CD8-positive, alpha-beta memory T cell (primary cell): Measurements from ENCODE around the gene PIP4K2A. TPM values are rescaled to one million over a fixed set of nuclear protein-coding genes. Genes with fewer than 3 reads are reported as not detected.
A peak's percentile ranks its signal among the peaks of the same experiment; 100 is the strongest.

Experiments used
- CTCF ChIA-PET: fragments of 350-600 bp; sonication (Branson Sonifier 250); formaldehyde crosslinking; loops from one replicate; lab custom pipeline; 2021; ENCODE audit warnings: antibody characterized with exemption; lab: Charles Lee
- POLR2A ChIA-PET: fragments of 350-600 bp; sonication (Branson Sonifier 250); formaldehyde crosslinking; loops from one replicate; lab custom pipeline; 2021; ENCODE audit warnings: antibody characterized with exemption; lab: Charles Lee
- DNase-seq, 5 donors: peaks; one replicate each; pipeline versions ENCODE4 v3.0.0 to v3.0.0-alpha.2; 2020 to 2022; ENCODE audit warnings: mixed read lengths in 1 of 5
- H3K27ac ChIP-seq: one replicate; pipeline ENCODE4 v1.7.0; 2013; ENCODE audit warnings: low read depth, mild to moderate bottlenecking, low read length, moderate library complexity
- H3K27me3 ChIP-seq: 2 replicates; pipeline ENCODE4 v1.7.0; 2013; ENCODE audit warnings: low read length, mild to moderate bottlenecking; ENCODE audit not compliant: insufficient read depth, poor library complexity, severe bottlenecking
- H3K36me3 ChIP-seq: 2 replicates; pipeline ENCODE4 v1.7.0; 2013; ENCODE audit warnings: mild to moderate bottlenecking, low read length, moderate library complexity; ENCODE audit not compliant: insufficient read depth
- H3K4me1 ChIP-seq: 2 replicates; pipeline ENCODE4 v1.7.0; 2013; ENCODE audit warnings: mild to moderate bottlenecking, low read length, moderate library complexity; ENCODE audit not compliant: insufficient read depth
- H3K4me3 ChIP-seq: 2 replicates; pipeline ENCODE4 v1.7.0; 2013; ENCODE audit warnings: mild to moderate bottlenecking, low read length
- H3K9me3 ChIP-seq: 2 replicates; pipeline ENCODE4 v1.7.0; 2013; ENCODE audit warnings: mild to moderate bottlenecking, low read length
- H3K27ac Mint-ChIP-seq, 8 donors: one replicate each; pipeline ENCODE4 v1.8.0; 2020 to 2021; ENCODE audit warnings: mixed read lengths in 8 of 8, mild to moderate bottlenecking in 6 of 8, inconsistent platforms in 3 of 8, moderate library complexity in 3 of 8
- H3K27me3 Mint-ChIP-seq, 2 donors: one replicate each; pipeline ENCODE4 v1.8.0; 2020 to 2021; ENCODE audit warnings: mixed read lengths in 2 of 2, mild to moderate bottlenecking in 1 of 2, moderate library complexity in 1 of 2
- H3K36me3 Mint-ChIP-seq, 3 donors: one replicate each; pipeline ENCODE4 v1.8.0; 2020 to 2021; ENCODE audit warnings: mixed read lengths in 3 of 3, inconsistent platforms in 1 of 3, mild to moderate bottlenecking in 1 of 3
- H3K4me1 Mint-ChIP-seq, 3 donors: one replicate each; pipeline ENCODE4 v1.8.0; 2020 to 2021; ENCODE audit warnings: mixed read lengths in 3 of 3, inconsistent platforms in 1 of 3, mild to moderate bottlenecking in 1 of 3
- H3K4me3 Mint-ChIP-seq, 7 donors: one replicate each; pipeline ENCODE4 v1.8.0; 2020 to 2021; ENCODE audit warnings: mixed read lengths in 7 of 7, mild to moderate bottlenecking in 6 of 7, moderate library complexity in 4 of 7, inconsistent platforms in 2 of 7
- H3K9me3 Mint-ChIP-seq, 5 donors: one replicate each; pipeline ENCODE4 v1.8.0; 2020 to 2022; ENCODE audit warnings: mixed read lengths in 5 of 5, mild to moderate bottlenecking in 3 of 5, moderate library complexity in 2 of 5, inconsistent platforms in 1 of 5
- polyA plus RNA-seq: library from polyadenylated mRNA; unstranded; fragments of 300-500 nt; fragmentation: Illumina TruSeq; gene quantifications from one replicate; pipeline ENCODE4 v1.2.3, GENCODE V29; 2021
- total RNA-seq, 2 experiments: library from RNA; stranded (reverse); gene quantifications; one replicate each; pipeline ENCODE4 v1.2.3, GENCODE V29; 2021

Gene PIP4K2A
- total and polyA plus RNA-seq, 3 experiments from 2014 or later: 116 to 130 (median 120) TPM

DNA sequence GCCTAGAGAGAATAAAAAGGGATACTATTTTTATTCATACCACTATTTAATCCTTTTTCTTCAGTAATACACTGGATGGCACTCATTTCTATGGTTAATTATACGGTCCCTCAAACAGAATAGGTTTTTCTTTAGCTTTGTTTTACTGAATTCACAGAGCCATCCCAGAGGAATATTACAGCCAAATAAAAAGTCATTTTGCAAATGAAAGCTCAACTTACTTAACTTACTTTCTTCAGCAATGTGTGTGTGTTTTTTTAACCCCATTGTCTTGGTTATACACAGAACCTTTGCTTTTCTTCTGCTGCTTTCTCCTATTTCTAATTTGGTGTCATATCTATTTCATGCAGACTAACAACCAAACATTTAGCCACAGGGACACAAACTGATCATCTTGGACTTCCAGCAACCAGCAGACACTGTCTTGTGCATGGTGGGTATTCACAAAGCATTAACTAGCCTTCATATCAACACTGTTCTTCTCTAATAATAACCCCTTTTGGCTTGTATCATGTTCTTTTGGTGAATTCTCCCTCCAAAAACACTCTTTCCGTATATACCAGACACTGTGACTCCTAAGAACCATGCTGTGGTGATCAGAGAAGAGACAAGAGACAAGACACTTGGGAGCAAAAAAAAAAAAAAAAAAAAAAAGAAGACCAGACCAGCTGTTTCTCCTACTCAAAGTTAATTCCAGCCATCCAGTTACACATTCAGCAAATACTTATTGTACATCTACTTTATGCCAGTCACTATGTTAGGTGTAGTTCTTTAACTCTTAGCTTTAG is 40.4 kb downstream of the PIP4K2A start:
- H3K9me3 Mint-ChIP-seq: no peaks in the 10 kb centered on the region
- Histone ChIP-seq H3K9me3 (no peaks in the 10 kb centered on the region), H3K4me3 (no peak overlapping the region), H3K27me3 (no peaks in the 10 kb centered on the region), H3K27ac (peak overlapping the region; percentile 26), H3K4me1 (peaks cover 96% of the 10 kb centered on the region), H3K36me3 (no peaks in the 10 kb centered on the region)
- ChIA-PET POLR2A (interaction anchor here (0.6 to 1.1 kb wide), 2 partner anchors 17 to 138 kb away, joined by 5 to 8 read pairs; no protein-coding TSS in a partner anchor), CTCF (interaction anchor here (1.0 to 1.5 kb wide), 2 partner anchors 56 to 143 kb away, joined by 3 to 4 read pairs; no protein-coding TSS in a partner anchor)
- H3K27me3 Mint-ChIP-seq: no peaks in the 10 kb centered on the region
- peak overlapping the region; percentile 39 to 99 (median 92) for H3K27ac Mint-ChIP-seq
- no peak for DNase-seq
- peaks cover 93 to 100% (median 100%) of the 10 kb centered on the region in 3 donors for H3K4me1 Mint-ChIP-seq
- peak overlapping the region; percentile 5 to 80 (median 69) for H3K4me3 Mint-ChIP-seq
- H3K36me3 Mint-ChIP-seq: peaks cover 0 to 13% (median 6%) of the 10 kb centered on the region in 3 donors

DNA sequence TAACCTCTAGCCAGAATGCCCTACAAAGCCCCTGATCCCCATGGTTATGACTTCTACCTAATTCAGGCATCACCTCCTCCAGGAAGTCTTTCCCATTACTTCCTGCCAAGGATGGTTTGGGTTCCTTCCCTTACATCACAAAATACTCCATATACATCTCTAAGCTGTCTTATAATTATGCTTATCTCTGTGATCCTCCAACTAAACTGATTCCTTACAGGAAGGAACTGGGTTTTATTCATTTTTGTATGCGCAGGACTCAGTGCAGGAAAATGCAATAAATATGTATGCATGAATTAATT is 41.3 kb downstream of the PIP4K2A start:
- POLR2A ChIA-PET: no interaction called here
- no peak overlapping the region for H3K27ac ChIP-seq
- no peaks in the 10 kb centered on the region for H3K9me3 ChIP-seq
- H3K4me3 ChIP-seq: peak overlapping the region; percentile 29
- DNase-seq: no peak
- H3K4me3 Mint-ChIP-seq: peak overlapping the region; percentile 39 to 77 (median 70)
- CTCF ChIA-PET: no interaction called here
- peaks cover 97% of the 10 kb centered on the region for H3K4me1 ChIP-seq
- peak overlapping the region; percentile 81 to 99 (median 96) for H3K27ac Mint-ChIP-seq
- H3K36me3 Mint-ChIP-seq: peaks cover 0 to 11% (median 6%) of the 10 kb centered on the region in 3 donors
- H3K36me3 ChIP-seq: no peaks in the 10 kb centered on the region
- no peaks in the 10 kb centered on the region for H3K9me3 Mint-ChIP-seq
- peaks cover 92 to 100% (median 100%) of the 10 kb centered on the region in 3 donors for H3K4me1 Mint-ChIP-seq
- no peaks in the 10 kb centered on the region for H3K27me3 ChIP-seq
- no peaks in the 10 kb centered on the region for H3K27me3 Mint-ChIP-seq

DNA sequence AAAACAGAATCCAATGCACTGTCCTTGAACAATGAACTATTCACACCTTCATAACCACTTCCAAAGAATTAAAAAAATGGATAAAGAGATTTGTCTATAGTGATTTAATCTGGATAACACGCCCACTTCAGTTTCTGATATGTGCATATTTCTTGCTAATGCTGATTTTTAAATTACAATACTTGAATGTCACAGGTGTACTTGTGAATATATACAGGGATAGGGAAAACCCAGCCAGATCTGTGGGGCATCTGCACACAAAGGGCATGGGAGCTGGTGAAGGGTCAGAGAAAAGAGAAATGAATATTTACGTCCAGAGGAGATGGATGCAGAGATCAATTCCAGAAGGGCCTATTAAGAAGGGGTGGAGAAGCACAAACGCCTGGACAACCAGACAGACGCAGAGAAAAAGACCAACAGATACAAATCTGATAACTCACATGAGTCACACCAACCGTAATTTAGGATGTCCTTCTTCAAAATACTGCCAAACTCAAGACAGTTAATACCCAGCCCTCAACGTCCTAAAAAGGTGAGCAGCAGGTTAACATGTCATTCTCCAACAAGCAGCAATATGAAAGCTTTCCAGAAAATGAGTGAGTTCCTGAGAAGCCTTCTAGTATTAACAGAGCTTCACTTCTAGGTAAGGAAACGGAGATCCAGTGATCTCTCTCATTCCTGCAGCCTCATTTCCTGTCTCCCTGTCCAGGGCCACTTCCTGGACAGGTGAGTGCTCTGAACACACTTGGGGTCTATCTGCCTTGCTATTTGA is 41.9 kb downstream of the PIP4K2A start:
- ChIA-PET CTCF (interaction anchor here (0.6 to 1.4 kb wide), 3 partner anchors 66 to 335 kb away, joined by 3 read pairs; no protein-coding TSS in a partner anchor), POLR2A (no interaction called here)
- peak overlapping the region; percentile 39 to 80 (median 74) for H3K4me3 Mint-ChIP-seq
- DNase-seq: no peak
- no peaks in the 10 kb centered on the region for H3K9me3 Mint-ChIP-seq
- Histone ChIP-seq H3K27me3 (no peaks in the 10 kb centered on the region), H3K4me3 (peak overlapping the region; percentile 29), H3K4me1 (peaks cover 97% of the 10 kb centered on the region), H3K36me3 (no peaks in the 10 kb centered on the region), H3K27ac (peak overlapping the region; percentile 20), H3K9me3 (no peaks in the 10 kb centered on the region)
- H3K36me3 Mint-ChIP-seq: peaks cover 0 to 11% (median 6%) of the 10 kb centered on the region in 3 donors
- no peaks in the 10 kb centered on the region for H3K27me3 Mint-ChIP-seq
- H3K4me1 Mint-ChIP-seq: peaks cover 92 to 100% (median 100%) of the 10 kb centered on the region in 3 donors
- H3K27ac Mint-ChIP-seq: peak overlapping the region; percentile 81 to 99 (median 96)

DNA sequence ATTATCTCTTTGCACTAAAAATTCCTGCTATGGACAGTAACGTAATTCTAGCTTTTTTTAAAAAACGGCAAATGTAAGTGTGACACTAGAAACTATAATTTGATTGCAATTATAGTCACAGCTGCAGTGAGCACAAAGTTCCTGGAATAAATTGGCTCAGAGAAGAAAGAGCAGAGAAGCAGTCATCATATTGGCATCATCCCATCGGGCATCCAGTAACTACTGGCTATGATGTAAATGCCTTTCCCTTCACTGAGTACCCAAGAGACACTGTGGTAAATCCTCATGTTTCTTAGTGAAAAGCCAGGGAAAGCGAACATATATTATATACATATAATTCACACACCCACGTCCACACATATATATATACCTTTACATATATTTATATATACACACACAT is 43.6 kb downstream of the PIP4K2A start:
- no peak for DNase-seq
- H3K27me3 Mint-ChIP-seq: no peaks in the 10 kb centered on the region
- H3K27me3 ChIP-seq: no peaks in the 10 kb centered on the region

DNA sequence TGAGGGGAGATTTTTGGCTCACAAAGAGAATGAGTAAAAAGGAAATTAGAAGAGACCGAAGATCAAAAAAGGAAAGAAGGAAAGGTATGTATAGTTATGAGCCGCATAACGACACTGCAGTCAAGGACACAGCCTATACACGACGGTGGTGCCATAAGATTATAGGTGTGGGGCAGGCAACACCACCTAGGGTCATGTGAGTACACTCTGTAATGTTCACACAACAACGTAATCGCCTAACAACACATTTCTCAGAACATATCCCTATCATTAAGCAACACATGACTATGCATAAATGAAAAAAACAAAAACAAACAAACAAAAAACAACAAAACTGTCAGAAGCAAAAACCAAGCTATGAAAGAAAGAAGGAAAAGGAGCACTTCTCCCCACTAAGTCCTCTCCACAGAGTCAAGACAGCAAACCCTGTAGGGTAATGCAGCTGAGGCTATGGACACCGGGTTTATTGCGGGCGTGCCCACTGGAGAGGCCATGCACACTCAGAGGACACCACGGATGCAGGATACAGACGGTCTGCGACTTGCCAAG is 45.1 kb downstream of the PIP4K2A start:
- peaks cover 86 to 100% (median 100%) of the 10 kb centered on the region in 3 donors for H3K4me1 Mint-ChIP-seq
- DNase-seq: no peak
- H3K4me3 Mint-ChIP-seq: peak overlapping the region; percentile 36 to 91 (median 79)
- peak overlapping the region; percentile 60 for H3K27ac ChIP-seq
- H3K27ac Mint-ChIP-seq: peak overlapping the region; percentile 83 to 99 (median 90)
- H3K27me3 Mint-ChIP-seq: no peaks in the 10 kb centered on the region
- ChIA-PET POLR2A (interaction anchor here (1.4 to 3.7 kb wide), 4 partner anchors 14 to 232 kb away, joined by 3 to 20 read pairs (median 4); no protein-coding TSS in a partner anchor), CTCF (interaction anchor here (0.9 to 2.0 kb wide), 7 partner anchors 14 to 319 kb away, joined by 3 to 6 read pairs (median 4); no protein-coding TSS in a partner anchor)
- H3K9me3 ChIP-seq: no peaks in the 10 kb centered on the region
- peak overlapping the region; percentile 14 for H3K4me3 ChIP-seq
- H3K9me3 Mint-ChIP-seq: no peaks in the 10 kb centered on the region
- no peaks in the 10 kb centered on the region for H3K27me3 ChIP-seq
- H3K36me3 ChIP-seq: no peaks in the 10 kb centered on the region
- peaks cover 94% of the 10 kb centered on the region for H3K4me1 ChIP-seq
- H3K36me3 Mint-ChIP-seq: peaks cover 0 to 6% (median 3%) of the 10 kb centered on the region in 3 donors

More for the DNA sequence above, 43.6 kb downstream of the PIP4K2A start:
- H3K36me3 ChIP-seq: no peaks in the 10 kb centered on the region
- H3K27ac ChIP-seq: no peak overlapping the region
- ChIA-PET CTCF (interaction anchor here (1.1 to 1.5 kb wide), 3 partner anchors 97 to 318 kb away, joined by 3 to 4 read pairs (median 3); no protein-coding TSS in a partner anchor), POLR2A (interaction anchor here (1.0 kb wide), 1 partner anchor 22 kb away, joined by 3 read pairs; no protein-coding TSS in a partner anchor)
- peaks cover 94% of the 10 kb centered on the region for H3K4me1 ChIP-seq
- H3K4me1 Mint-ChIP-seq: peaks cover 86 to 100% (median 100%) of the 10 kb centered on the region in 3 donors
- H3K36me3 Mint-ChIP-seq: peaks cover 0 to 10% (median 3%) of the 10 kb centered on the region in 3 donors
- H3K4me3 Mint-ChIP-seq: peak overlapping the region in 3 of 7 donors; percentile 17 to 35 (median 23)
- H3K4me3 ChIP-seq: no peak overlapping the region
- H3K9me3 Mint-ChIP-seq: no peaks in the 10 kb centered on the region
- no peaks in the 10 kb centered on the region for H3K9me3 ChIP-seq
- peak overlapping the region; percentile 20 to 98 (median 67) for H3K27ac Mint-ChIP-seq

DNA sequence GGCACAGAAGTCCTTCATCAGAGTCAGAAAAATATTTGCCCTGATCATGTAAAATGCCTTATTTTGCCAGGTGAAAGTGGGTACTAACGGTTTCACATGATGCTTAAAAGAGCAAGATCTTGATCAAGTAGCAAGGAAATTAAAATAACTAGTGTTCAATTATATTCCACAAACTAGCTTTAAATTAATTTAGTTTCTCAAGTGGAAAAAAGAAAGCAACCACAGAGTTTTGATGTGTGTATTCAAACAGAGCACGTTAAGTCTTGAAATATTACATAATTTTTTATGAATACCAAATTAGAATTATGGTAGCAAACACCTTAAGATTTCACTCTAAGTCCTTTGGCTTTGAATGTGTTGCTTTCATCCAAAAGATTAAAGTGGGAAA is 47.3 kb downstream of the PIP4K2A start:
- Mint-ChIP-seq H3K36me3 (peaks cover 0 to 1% (median 0%) of the 10 kb centered on the region in 3 donors), H3K9me3 (no peaks in the 10 kb centered on the region), H3K27me3 (no peaks in the 10 kb centered on the region), H3K27ac (peak overlapping the region; percentile 1 to 99 (median 90)), H3K4me1 (peaks cover 83 to 100% (median 99%) of the 10 kb centered on the region in 3 donors), H3K4me3 (peak overlapping the region; percentile 79 to 91 (median 84))
- peaks cover 91% of the 10 kb centered on the region for H3K4me1 ChIP-seq
- peak in 1 of 5 donors; percentile 69 for DNase-seq
- ChIA-PET CTCF (interaction anchor here (0.6 to 2.1 kb wide), 6 partner anchors 12 to 94 kb away, joined by 3 to 7 read pairs (median 4); no protein-coding TSS in a partner anchor), POLR2A (interaction anchor here (0.6 to 3.7 kb wide), 5 partner anchors 9 to 27 kb away, joined by 3 to 20 read pairs (median 4); no protein-coding TSS in a partner anchor)
- no peaks in the 10 kb centered on the region for H3K27me3 ChIP-seq
- no peaks in the 10 kb centered on the region for H3K9me3 ChIP-seq
- H3K36me3 ChIP-seq: no peaks in the 10 kb centered on the region
- H3K4me3 ChIP-seq: peak overlapping the region; percentile 49
- H3K27ac ChIP-seq: peak overlapping the region; percentile 20
